ENCODE measurements around the gene NAXE. TPM values are rescaled to one million over a fixed set of nuclear protein-coding genes. Genes with fewer than 3 reads are reported as not detected.

Gene NAXE
- total RNA-seq (2014; rRNA removed; shearing (Covaris generic); ENCODE audit: low replicate concordance), result 113 and 135 TPM in 2 replicates

GRCh38 chr1:156591432-156592157, at the start of gene NAXE:
NAXE (plus strand) TSS chr1:156591776; CDS start chr1:156591805, 29 bp downstream.
- Histone ChIP-seq H4K20me1 (ENCODE audit: insufficient read depth, low read depth, low read length) (no peaks in the 10 kb centered on the region), H3K9me2 (replicated peaks; ENCODE audit: insufficient read depth, low read length) (no peaks in the 10 kb centered on the region), H3K27ac (ENCODE audit: low read length) (peak within 1 kb of the TSS; percentile 70), H3K4me3 (ENCODE audit: low read length) (peak within 1 kb of the TSS; percentile 97), H3K4me1 (ENCODE audit: low read length) (peaks cover 27% of the 10 kb centered on the region), H2AFZ (ENCODE audit: low read length) (peak within 1 kb of the TSS; percentile 54; the same call in 1 of the 2 replicates), H3K9ac (ENCODE audit: low read length) (peak within 1 kb of the TSS; percentile 94), H3K4me2 (ENCODE audit: low read depth, low read length, poor library complexity, severe bottlenecking) (peak within 1 kb of the TSS; percentile 91), H3K79me2 (ENCODE audit: low read length) (peaks cover 20% of the 10 kb centered on the region), H3K36me3 (ENCODE audit: insufficient read depth, low read length) (peaks cover 26% of the 10 kb centered on the region; the same call in 1 of the 2 replicates), H3K9me3 (ENCODE audit: low read length) (no peaks in the 10 kb centered on the region), H3K27me3 (ENCODE audit: low read length) (no peaks in the 10 kb centered on the region)
- peak; percentile 92 for DNase-seq

GRCh38 chr1:156543066-156543465, 48.5 kb upstream of the NAXE start:
- Histone ChIP-seq H3K4me1 (ENCODE audit: low read length) (peaks cover 6% of the 10 kb centered on the region), H2AFZ (ENCODE audit: low read length) (no peak overlapping the region), H3K9me2 (replicated peaks; ENCODE audit: insufficient read depth, low read length) (no peaks in the 10 kb centered on the region), H4K20me1 (ENCODE audit: insufficient read depth, low read depth, low read length) (no peaks in the 10 kb centered on the region), H3K36me3 (ENCODE audit: insufficient read depth, low read length) (no peaks in the 10 kb centered on the region), H3K9ac (ENCODE audit: low read length) (no peak overlapping the region), H3K9me3 (ENCODE audit: low read length) (no peaks in the 10 kb centered on the region), H3K27me3 (ENCODE audit: low read length) (no peaks in the 10 kb centered on the region), H3K4me2 (ENCODE audit: low read depth, low read length, poor library complexity, severe bottlenecking) (no peak overlapping the region), H3K27ac (ENCODE audit: low read length) (no peak overlapping the region), H3K79me2 (ENCODE audit: low read length) (no peaks in the 10 kb centered on the region), H3K4me3 (ENCODE audit: low read length) (no peak overlapping the region)
- DNase-seq, result no peak

GRCh38 chr1:156544592-156545102, 46.9 kb upstream of the NAXE start:
- Histone ChIP-seq H3K36me3 (ENCODE audit: insufficient read depth, low read length) (no peaks in the 10 kb centered on the region), H3K9me2 (replicated peaks; ENCODE audit: insufficient read depth, low read length) (no peaks in the 10 kb centered on the region), H3K4me3 (ENCODE audit: low read length) (no peak overlapping the region), H3K9me3 (ENCODE audit: low read length) (no peaks in the 10 kb centered on the region), H3K27ac (ENCODE audit: low read length) (no peak overlapping the region), H3K4me1 (ENCODE audit: low read length) (no peaks in the 10 kb centered on the region), H3K27me3 (ENCODE audit: low read length) (no peaks in the 10 kb centered on the region), H3K79me2 (ENCODE audit: low read length) (no peaks in the 10 kb centered on the region), H2AFZ (ENCODE audit: low read length) (no peak overlapping the region), H3K4me2 (ENCODE audit: low read depth, low read length, poor library complexity, severe bottlenecking) (no peak overlapping the region), H3K9ac (ENCODE audit: low read length) (no peak overlapping the region), H4K20me1 (ENCODE audit: insufficient read depth, low read depth, low read length) (no peaks in the 10 kb centered on the region)
- no peak for DNase-seq

GRCh38 chr1:156546267-156546666, 45.3 kb upstream of the NAXE start:
- H3K79me2 ChIP-seq (ENCODE audit: low read length), result no peaks in the 10 kb centered on the region
- H3K4me3 ChIP-seq (ENCODE audit: low read length), result no peak overlapping the region
- no peak overlapping the region for H3K9ac ChIP-seq (ENCODE audit: low read length)
- no peak overlapping the region for H3K27ac ChIP-seq (ENCODE audit: low read length)
- H3K4me1 ChIP-seq (ENCODE audit: low read length), result peaks cover 8% of the 10 kb centered on the region
- no peak overlapping the region for H3K4me2 ChIP-seq (ENCODE audit: low read depth, low read length, poor library complexity, severe bottlenecking)
- H3K9me2 ChIP-seq (replicated peaks; ENCODE audit: insufficient read depth, low read length), result no peaks in the 10 kb centered on the region
- no peak overlapping the region for H2AFZ ChIP-seq (ENCODE audit: low read length)
- no peaks in the 10 kb centered on the region for H3K36me3 ChIP-seq (ENCODE audit: insufficient read depth, low read length)
- H4K20me1 ChIP-seq (ENCODE audit: insufficient read depth, low read depth, low read length), result no peaks in the 10 kb centered on the region
- H3K9me3 ChIP-seq (ENCODE audit: low read length), result no peaks in the 10 kb centered on the region
- no peaks in the 10 kb centered on the region for H3K27me3 ChIP-seq (ENCODE audit: low read length)
- no peak for DNase-seq

GRCh38 chr1:156547434-156547833, 44.1 kb upstream of the NAXE start:
- no peak for DNase-seq

GRCh38 chr1:156547982-156548381, 43.6 kb upstream of the NAXE start:
- no peaks in the 10 kb centered on the region for H4K20me1 ChIP-seq (ENCODE audit: insufficient read depth, low read depth, low read length)
- no peaks in the 10 kb centered on the region for H3K9me3 ChIP-seq (ENCODE audit: low read length)
- no peaks in the 10 kb centered on the region for H3K36me3 ChIP-seq (ENCODE audit: insufficient read depth, low read length)
- H3K4me2 ChIP-seq (ENCODE audit: low read depth, low read length, poor library complexity, severe bottlenecking), result no peak overlapping the region
- H3K4me3 ChIP-seq (ENCODE audit: low read length), result no peak overlapping the region
- no peak overlapping the region for H2AFZ ChIP-seq (ENCODE audit: low read length)
- DNase-seq, result no peak
- H3K27me3 ChIP-seq (ENCODE audit: low read length), result no peaks in the 10 kb centered on the region
- no peak overlapping the region for H3K9ac ChIP-seq (ENCODE audit: low read length)
- H3K79me2 ChIP-seq (ENCODE audit: low read length), result no peaks in the 10 kb centered on the region
- no peak overlapping the region for H3K27ac ChIP-seq (ENCODE audit: low read length)
- H3K4me1 ChIP-seq (ENCODE audit: low read length), result peaks cover 25% of the 10 kb centered on the region
- no peaks in the 10 kb centered on the region for H3K9me2 ChIP-seq (replicated peaks; ENCODE audit: insufficient read depth, low read length)

More at GRCh38 chr1:156547434-156547833, 44.1 kb upstream of the NAXE start:
- Histone ChIP-seq H3K9ac (ENCODE audit: low read length) (no peak overlapping the region), H3K9me2 (replicated peaks; ENCODE audit: insufficient read depth, low read length) (no peaks in the 10 kb centered on the region), H2AFZ (ENCODE audit: low read length) (no peak overlapping the region), H4K20me1 (ENCODE audit: insufficient read depth, low read depth, low read length) (no peaks in the 10 kb centered on the region), H3K9me3 (ENCODE audit: low read length) (no peaks in the 10 kb centered on the region), H3K4me2 (ENCODE audit: low read depth, low read length, poor library complexity, severe bottlenecking) (no peak overlapping the region), H3K27me3 (ENCODE audit: low read length) (no peaks in the 10 kb centered on the region), H3K4me1 (ENCODE audit: low read length) (peaks cover 19% of the 10 kb centered on the region), H3K27ac (ENCODE audit: low read length) (no peak overlapping the region), H3K36me3 (ENCODE audit: insufficient read depth, low read length) (no peaks in the 10 kb centered on the region), H3K79me2 (ENCODE audit: low read length) (no peaks in the 10 kb centered on the region), H3K4me3 (ENCODE audit: low read length) (no peak overlapping the region)

GRCh38 chr1:156549390-156549789, 42.2 kb upstream of the NAXE start:
- Histone ChIP-seq H3K9ac (ENCODE audit: low read length) (no peak overlapping the region), H3K4me3 (ENCODE audit: low read length) (no peak overlapping the region), H3K27ac (ENCODE audit: low read length) (no peak overlapping the region), H3K4me2 (ENCODE audit: low read depth, low read length, poor library complexity, severe bottlenecking) (no peak overlapping the region), H3K9me3 (ENCODE audit: low read length) (no peaks in the 10 kb centered on the region), H3K4me1 (ENCODE audit: low read length) (peaks cover 39% of the 10 kb centered on the region), H3K27me3 (ENCODE audit: low read length) (no peaks in the 10 kb centered on the region), H4K20me1 (ENCODE audit: insufficient read depth, low read depth, low read length) (no peaks in the 10 kb centered on the region), H3K36me3 (ENCODE audit: insufficient read depth, low read length) (no peaks in the 10 kb centered on the region), H3K9me2 (replicated peaks; ENCODE audit: insufficient read depth, low read length) (no peaks in the 10 kb centered on the region; the same call in 1 of the 2 replicates), H2AFZ (ENCODE audit: low read length) (no peak overlapping the region), H3K79me2 (ENCODE audit: low read length) (no peaks in the 10 kb centered on the region)
- DNase-seq, result no peak

GRCh38 chr1:156549831-156550230, 41.7 kb upstream of the NAXE start:
- H3K36me3 ChIP-seq (ENCODE audit: insufficient read depth, low read length), result no peaks in the 10 kb centered on the region
- H3K79me2 ChIP-seq (ENCODE audit: low read length), result no peaks in the 10 kb centered on the region
- no peak for DNase-seq
- no peak overlapping the region for H3K9ac ChIP-seq (ENCODE audit: low read length)
- no peaks in the 10 kb centered on the region for H3K27me3 ChIP-seq (ENCODE audit: low read length)
- H4K20me1 ChIP-seq (ENCODE audit: insufficient read depth, low read depth, low read length), result no peaks in the 10 kb centered on the region
- H3K4me1 ChIP-seq (ENCODE audit: low read length), result peaks cover 43% of the 10 kb centered on the region
- H3K4me2 ChIP-seq (ENCODE audit: low read depth, low read length, poor library complexity, severe bottlenecking), result no peak overlapping the region
- H3K4me3 ChIP-seq (ENCODE audit: low read length), result no peak overlapping the region
- H3K27ac ChIP-seq (ENCODE audit: low read length), result no peak overlapping the region
- H3K9me2 ChIP-seq (replicated peaks; ENCODE audit: insufficient read depth, low read length), result no peaks in the 10 kb centered on the region; the same call in 1 of the 2 replicates
- H2AFZ ChIP-seq (ENCODE audit: low read length), result no peak overlapping the region
- H3K9me3 ChIP-seq (ENCODE audit: low read length), result no peaks in the 10 kb centered on the region
